Endodermal cell (in vitro differentiated cells): ENCODE data around the gene BLOC1S1. TPM values are rescaled to one million over a fixed set of nuclear protein-coding genes. Genes with fewer than 3 reads are reported as not detected.

ENCODE experiments used
- DNase-seq: peaks from one replicate; pipeline ENCODE4 v3.0.0-alpha.2; 2017
- H3K27ac ChIP-seq: 2 replicates; pipeline ENCODE4 v1.5.1; 2013; ENCODE audit warnings: mild to moderate bottlenecking, low read depth, low read length, moderate library complexity
- H3K27me3 ChIP-seq: 2 replicates; pipeline ENCODE4 v1.6.1; 2013; ENCODE audit warnings: mild to moderate bottlenecking, low read length, moderate library complexity; ENCODE audit not compliant: insufficient read depth, control insufficient read depth, poor library complexity, severe bottlenecking
- H3K36me3 ChIP-seq: 2 replicates; pipeline ENCODE4 v1.7.0; 2013; ENCODE audit warnings: mild to moderate bottlenecking, low read length, moderate library complexity; ENCODE audit not compliant: control insufficient read depth, insufficient read depth
- H3K4me1 ChIP-seq: one replicate; pipeline ENCODE4 v1.7.0; 2013; ENCODE audit warnings: low read length; ENCODE audit not compliant: control insufficient read depth, insufficient read depth
- H3K4me3 ChIP-seq: 2 replicates; pipeline ENCODE4 v1.5.1; 2013; ENCODE audit warnings: mild to moderate bottlenecking, low read length, moderate library complexity
- H3K9ac ChIP-seq: 2 replicates; pipeline ENCODE4 v1.6.1; 2013; ENCODE audit warnings: mild to moderate bottlenecking, low read length, moderate library complexity; ENCODE audit not compliant: poor library complexity, severe bottlenecking; ENCODE audit errors: extremely low read depth
- H3K9me3 ChIP-seq: 2 replicates; pipeline ENCODE4 v1.6.1; 2013; ENCODE audit warnings: mild to moderate bottlenecking, low read length, moderate library complexity; ENCODE audit not compliant: control insufficient read depth
- H3K27ac Mint-ChIP-seq: 2 replicates; pipeline ENCODE4 v1.8.0; 2020; ENCODE audit warnings: mixed read lengths
- H3K27me3 Mint-ChIP-seq: 2 replicates; pipeline ENCODE4 v1.8.0; 2021; ENCODE audit warnings: mild to moderate bottlenecking, mixed read lengths; ENCODE audit not compliant: insufficient read depth
- H3K36me3 Mint-ChIP-seq: 2 replicates; pipeline ENCODE4 v1.8.0; 2020; ENCODE audit warnings: low read depth, mixed read lengths
- H3K4me1 Mint-ChIP-seq: 2 replicates; pipeline ENCODE4 v1.8.0; 2020; ENCODE audit warnings: mixed read lengths
- H3K4me3 Mint-ChIP-seq: 2 replicates; pipeline ENCODE4 v1.8.0; 2020; ENCODE audit warnings: mild to moderate bottlenecking, moderate library complexity, mixed read lengths
- H3K9me3 Mint-ChIP-seq: 2 replicates; pipeline ENCODE4 v1.8.0; 2020; ENCODE audit warnings: mild to moderate bottlenecking, mixed read lengths
- WGBS, 2 experiments: methylation state at CpG; one replicate each; pipeline versions ENCODE4 v1.1.5 to v1.1.7; 2013; ENCODE audit warnings: missing lambda C conversion rate in 2 of 2, mixed read lengths in 1 of 2; ENCODE audit not compliant: insufficient coverage in 1 of 2, insufficient read length in 1 of 2; 5-methylcytosine and 5-hydroxymethylcytosine counted together
- total RNA-seq, 2 donors: library from RNA; stranded (reverse); fragmentation: NEBNext Ultra II Directional in 1 of 2; extraction: Animal tissue kit (Norgen Biotek cat#: 25700) in 1 of 2; gene quantifications; 2 replicates in 1 of 2; 3 replicates in 1 of 2; pipeline ENCODE4 v1.2.1, GENCODE V29; 2021
- TF ChIP-seq, protein P1 (sequence below): fragments of 200-600 bp; sonication (generic); conservative IDR thresholded peaks from 2 replicates; pipeline ENCODE4 v1.5.0; 2021; ENCODE audit warnings: antibody characterized with exemption, mild to moderate bottlenecking

BLOC1S1 gene
- total RNA-seq, 2 donors from 2014 or later, result 95.1 to 102 TPM

DNA sequence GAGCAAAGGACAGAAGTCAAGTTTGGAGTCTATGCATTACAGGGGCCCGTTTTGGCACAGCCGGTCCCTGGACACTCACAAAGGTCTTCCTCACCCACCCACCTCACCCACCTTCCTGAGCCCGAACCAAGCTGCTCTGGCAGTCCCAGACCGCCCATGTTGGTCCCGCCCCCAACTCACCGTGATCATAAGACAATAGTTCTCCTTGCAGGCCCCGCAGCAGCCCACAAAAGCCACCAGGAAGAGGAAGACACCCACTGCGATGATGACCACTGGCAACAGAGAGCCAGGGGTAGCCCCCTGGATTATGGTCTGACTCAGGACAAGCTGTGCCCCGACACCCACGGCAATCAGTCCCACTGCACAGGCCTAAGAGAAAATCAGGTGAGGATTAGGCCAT, 11.1 kb downstream of the BLOC1S1 start:
- peak overlapping the region; percentile 77 for H3K27ac Mint-ChIP-seq
- 73 to 100% methylated on average over 3 to 10 of the region's 10 CpGs for WGBS, 2 experiments

GRCh38 chr12:55727643-55728185, 11.9 kb downstream of the BLOC1S1 start:
- peaks cover 8% of the 10 kb centered on the region for H3K4me1 ChIP-seq
- H3K27me3 ChIP-seq, result no peaks in the 10 kb centered on the region
- H3K27ac ChIP-seq, result peak overlapping the region; percentile 11
- H3K36me3 ChIP-seq, result peaks cover 49% of the 10 kb centered on the region
- Mint-ChIP-seq H3K27me3 (no peaks in the 10 kb centered on the region), H3K27ac (peak overlapping the region; percentile 77), H3K4me3 (peak overlapping the region; percentile 85), H3K36me3 (peaks cover 39% of the 10 kb centered on the region), H3K9me3 (no peaks in the 10 kb centered on the region), H3K4me1 (peaks cover 28% of the 10 kb centered on the region)
- no peaks in the 10 kb centered on the region for H3K9me3 ChIP-seq
- 0 to 11% methylated on average over 2 to 9 of the region's 9 CpGs for WGBS, 2 experiments
- TF ChIP-seq, protein P1, sequence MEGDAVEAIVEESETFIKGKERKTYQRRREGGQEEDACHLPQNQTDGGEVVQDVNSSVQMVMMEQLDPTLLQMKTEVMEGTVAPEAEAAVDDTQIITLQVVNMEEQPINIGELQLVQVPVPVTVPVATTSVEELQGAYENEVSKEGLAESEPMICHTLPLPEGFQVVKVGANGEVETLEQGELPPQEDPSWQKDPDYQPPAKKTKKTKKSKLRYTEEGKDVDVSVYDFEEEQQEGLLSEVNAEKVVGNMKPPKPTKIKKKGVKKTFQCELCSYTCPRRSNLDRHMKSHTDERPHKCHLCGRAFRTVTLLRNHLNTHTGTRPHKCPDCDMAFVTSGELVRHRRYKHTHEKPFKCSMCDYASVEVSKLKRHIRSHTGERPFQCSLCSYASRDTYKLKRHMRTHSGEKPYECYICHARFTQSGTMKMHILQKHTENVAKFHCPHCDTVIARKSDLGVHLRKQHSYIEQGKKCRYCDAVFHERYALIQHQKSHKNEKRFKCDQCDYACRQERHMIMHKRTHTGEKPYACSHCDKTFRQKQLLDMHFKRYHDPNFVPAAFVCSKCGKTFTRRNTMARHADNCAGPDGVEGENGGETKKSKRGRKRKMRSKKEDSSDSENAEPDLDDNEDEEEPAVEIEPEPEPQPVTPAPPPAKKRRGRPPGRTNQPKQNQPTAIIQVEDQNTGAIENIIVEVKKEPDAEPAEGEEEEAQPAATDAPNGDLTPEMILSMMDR, result no peak
- DNase-seq, result peak; percentile 71
- H3K4me3 ChIP-seq, result peak overlapping the region; percentile 92
- peak overlapping the region; percentile 84 for H3K9ac ChIP-seq

More for the DNA sequence above, 11.1 kb downstream of the BLOC1S1 start:
- Mint-ChIP-seq H3K4me1 (peaks cover 28% of the 10 kb centered on the region), H3K4me3 (peak overlapping the region; percentile 85), H3K9me3 (no peaks in the 10 kb centered on the region), H3K27me3 (no peaks in the 10 kb centered on the region), H3K36me3 (peaks cover 39% of the 10 kb centered on the region)
- Histone ChIP-seq H3K36me3 (peaks cover 50% of the 10 kb centered on the region), H3K27ac (no peak overlapping the region), H3K9me3 (no peaks in the 10 kb centered on the region), H3K27me3 (no peaks in the 10 kb centered on the region), H3K4me1 (peaks cover 8% of the 10 kb centered on the region), H3K9ac (peak overlapping the region; percentile 84), H3K4me3 (peak overlapping the region; percentile 92)
- TF ChIP-seq, protein P1, result no peak
- no peak for DNase-seq

DNA sequence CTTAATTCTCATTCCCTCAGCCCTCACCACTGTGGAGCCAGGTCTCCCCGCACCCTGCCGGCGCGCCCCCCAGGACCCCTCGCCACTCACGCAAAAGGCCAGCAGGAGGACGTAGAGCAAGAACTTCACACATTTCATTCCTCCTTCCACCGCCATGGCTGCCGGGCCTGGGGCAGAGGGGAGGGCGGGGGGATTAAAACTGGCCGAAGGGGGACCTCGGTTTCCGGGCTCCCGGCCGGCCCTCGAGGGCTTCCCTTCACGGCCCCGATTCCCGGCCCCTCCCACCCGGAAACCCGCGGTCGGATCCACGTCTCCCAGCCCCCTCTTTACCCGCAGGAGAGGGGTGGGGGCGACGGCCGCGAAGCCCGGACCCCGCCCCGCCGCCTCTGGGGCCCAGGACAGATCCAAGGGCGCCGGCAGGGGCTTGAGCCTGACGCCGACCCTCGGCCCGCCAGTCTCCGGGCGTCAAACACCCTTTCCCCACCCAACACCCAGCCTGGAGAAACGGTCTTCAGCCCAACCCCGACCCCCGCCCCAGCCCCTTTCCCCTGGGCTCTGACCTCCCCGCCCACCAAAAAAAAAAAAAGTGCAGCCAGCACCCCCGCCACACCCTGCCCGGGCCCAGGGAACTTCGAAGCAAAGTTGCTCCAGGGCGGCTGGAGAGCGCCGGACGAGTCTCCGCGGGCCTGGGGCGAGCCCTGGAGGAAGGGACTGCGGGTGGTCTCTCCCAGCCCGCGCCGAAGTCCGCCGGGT, 12.5 kb downstream of the BLOC1S1 start:
- H3K27me3 Mint-ChIP-seq, result no peaks in the 10 kb centered on the region
- Histone ChIP-seq H3K27ac (peak overlapping the region; percentile 90), H3K4me1 (peaks cover 8% of the 10 kb centered on the region), H3K9ac (peak overlapping the region; percentile 84), H3K4me3 (peak overlapping the region; percentile 92), H3K9me3 (no peaks in the 10 kb centered on the region), H3K27me3 (no peaks in the 10 kb centered on the region), H3K36me3 (peaks cover 43% of the 10 kb centered on the region)
- peak; percentile 83 for DNase-seq
- H3K36me3 Mint-ChIP-seq, result peaks cover 35% of the 10 kb centered on the region
- WGBS, 2 experiments, result 0% methylated on average over 9 to 61 of the region's 61 CpGs
- peak overlapping the region; percentile 85 for H3K4me3 Mint-ChIP-seq
- peak overlapping the region; percentile 77 for H3K27ac Mint-ChIP-seq
- TF ChIP-seq, protein P1, result peak; percentile 33
- peaks cover 28% of the 10 kb centered on the region for H3K4me1 Mint-ChIP-seq
- no peaks in the 10 kb centered on the region for H3K9me3 Mint-ChIP-seq
